ENCODE measurements around the gene OXLD1. TPM values are rescaled to one million over a fixed set of nuclear protein-coding genes. Genes with fewer than 3 reads are reported as not detected.
A peak's percentile ranks its signal among the peaks of the same experiment; 100 is the strongest.

Gene OXLD1
- total RNA-seq: 8.5 TPM

GRCh38 chr17:81666342-81667191 is at the start of gene OXLD1, which contains the start of gene CCDC137:
Gene OXLD1, minus strand, starts transcription at chr17:81666605. Its CDS starts 28 bp downstream, at chr17:81666577.
Gene CCDC137, plus strand, starts transcription at chr17:81666737. Its CDS starts 30 bp downstream, at chr17:81666767.
- DNase-seq: peak; percentile 94

- DNase-seq: no peak
Observed at GRCh38 chr17:81715107-81715871, 48.9 kb upstream of the OXLD1 start.

GRCh38 chr17:81714412-81715106 is 48.2 kb upstream of the OXLD1 start:
- no peak for DNase-seq

- DNase-seq: no peak
Observed at GRCh38 chr17:81713556-81714411, 47.4 kb upstream of the OXLD1 start.

GRCh38 chr17:81713004-81713555 is 46.7 kb upstream of the OXLD1 start:
- no peak for DNase-seq

- DNase-seq: no peak
Observed at GRCh38 chr17:81712468-81713003, 46.1 kb upstream of the OXLD1 start.

GRCh38 chr17:81711814-81712467 is 45.5 kb upstream of the OXLD1 start, which contains the start of gene SLC25A10:
Gene SLC25A10, plus strand, starts transcription at chr17:81712284. Its CDS starts 143 bp downstream, at chr17:81712427.
- peak; percentile 28 for DNase-seq

- DNase-seq: no peak
Observed at GRCh38 chr17:81710514-81711308, 44.3 kb upstream of the OXLD1 start.

GRCh38 chr17:81708739-81709185 is 42.4 kb upstream of the OXLD1 start:
- DNase-seq: no peak

- no peak for DNase-seq
Observed at GRCh38 chr17:81707725-81708646, 41.6 kb upstream of the OXLD1 start.

GRCh38 chr17:81706757-81707624 is 40.6 kb upstream of the OXLD1 start:
- no peak for DNase-seq

- DNase-seq: no peak
Observed at GRCh38 chr17:81706232-81706611, 39.8 kb upstream of the OXLD1 start.

- DNase-seq: no peak
Observed at GRCh38 chr17:81705518-81706231, 39.3 kb upstream of the OXLD1 start.

GRCh38 chr17:81703747-81704654 is 37.6 kb upstream of the OXLD1 start:
- DNase-seq: no peak

All from skin of body (tissue), 2 donors.